ENCODE measurements around the gene KRT83. TPM values are rescaled to one million over a fixed set of nuclear protein-coding genes. Genes with fewer than 3 reads are reported as not detected.

KRT83 gene
- total RNA-seq, 3 donors from 2014 or later, result not detected

DNA sequence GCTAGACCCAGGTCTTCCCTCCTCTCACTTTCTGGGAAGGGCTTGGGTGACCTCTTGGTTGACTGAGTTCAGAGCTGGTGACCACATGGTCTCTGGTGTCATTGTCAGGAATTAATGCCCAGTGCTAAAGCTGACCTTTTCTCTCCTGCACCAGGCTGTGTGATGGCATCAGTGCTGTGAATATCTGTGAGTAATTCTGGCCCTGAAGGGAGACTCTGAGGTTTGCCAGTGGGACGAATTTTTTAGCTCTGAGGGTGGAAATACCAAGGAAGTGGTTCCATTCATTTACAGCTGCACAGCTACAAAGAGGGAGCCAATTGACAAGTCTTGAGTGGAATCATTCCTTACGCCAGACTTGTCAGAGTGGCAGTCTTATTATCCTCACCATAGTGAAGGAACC lies 53.0 kb downstream of the KRT83 start:
- TF ChIP-seq, protein P1, sequence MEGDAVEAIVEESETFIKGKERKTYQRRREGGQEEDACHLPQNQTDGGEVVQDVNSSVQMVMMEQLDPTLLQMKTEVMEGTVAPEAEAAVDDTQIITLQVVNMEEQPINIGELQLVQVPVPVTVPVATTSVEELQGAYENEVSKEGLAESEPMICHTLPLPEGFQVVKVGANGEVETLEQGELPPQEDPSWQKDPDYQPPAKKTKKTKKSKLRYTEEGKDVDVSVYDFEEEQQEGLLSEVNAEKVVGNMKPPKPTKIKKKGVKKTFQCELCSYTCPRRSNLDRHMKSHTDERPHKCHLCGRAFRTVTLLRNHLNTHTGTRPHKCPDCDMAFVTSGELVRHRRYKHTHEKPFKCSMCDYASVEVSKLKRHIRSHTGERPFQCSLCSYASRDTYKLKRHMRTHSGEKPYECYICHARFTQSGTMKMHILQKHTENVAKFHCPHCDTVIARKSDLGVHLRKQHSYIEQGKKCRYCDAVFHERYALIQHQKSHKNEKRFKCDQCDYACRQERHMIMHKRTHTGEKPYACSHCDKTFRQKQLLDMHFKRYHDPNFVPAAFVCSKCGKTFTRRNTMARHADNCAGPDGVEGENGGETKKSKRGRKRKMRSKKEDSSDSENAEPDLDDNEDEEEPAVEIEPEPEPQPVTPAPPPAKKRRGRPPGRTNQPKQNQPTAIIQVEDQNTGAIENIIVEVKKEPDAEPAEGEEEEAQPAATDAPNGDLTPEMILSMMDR (IDR thresholded peaks at IDR 0.05), result no peak
- no peaks in the 10 kb centered on the region for H3K36me3 ChIP-seq (ENCODE audit: low read depth)
- no peak for ATAC-seq
- no peaks in the 10 kb centered on the region for H3K4me1 ChIP-seq (ENCODE audit: low read depth)
- intact Hi-C loops (cut with DNase I, micrococcal nuclease), result no loop called here
- no peak overlapping the region for H3K4me3 ChIP-seq
- H3K9me3 ChIP-seq, result no peaks in the 10 kb centered on the region
- DNase-seq, result no peak

DNA sequence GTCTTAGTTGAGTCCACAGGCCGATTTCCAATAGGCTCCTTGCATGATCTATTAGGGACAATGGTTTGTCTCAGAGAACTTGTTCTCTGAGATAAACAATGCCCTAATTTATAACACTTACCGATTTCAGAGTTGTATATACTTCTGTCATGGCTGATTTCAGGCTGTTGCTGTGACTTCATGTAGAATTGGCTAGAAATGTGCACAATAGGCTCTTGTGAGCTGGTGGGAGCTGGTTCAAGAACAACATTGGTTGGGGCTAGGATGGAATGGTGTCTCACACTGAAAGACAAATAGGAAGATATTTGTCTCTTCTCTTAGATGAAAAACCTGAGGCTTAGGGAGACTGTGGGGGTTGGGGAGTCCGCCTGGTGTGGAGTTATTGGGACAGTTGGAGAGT lies 53.5 kb downstream of the KRT83 start:
- intact Hi-C loops (cut with DNase I, micrococcal nuclease), result no loop called here
- no peak overlapping the region for H3K4me3 ChIP-seq
- H3K36me3 ChIP-seq (ENCODE audit: low read depth), result no peaks in the 10 kb centered on the region
- H3K9me3 ChIP-seq, result no peaks in the 10 kb centered on the region
- ATAC-seq (no peak), DNase-seq (no peak)
- TF ChIP-seq, protein P1 (IDR thresholded peaks at IDR 0.05), result no peak
- no peaks in the 10 kb centered on the region for H3K4me1 ChIP-seq (ENCODE audit: low read depth)

DNA sequence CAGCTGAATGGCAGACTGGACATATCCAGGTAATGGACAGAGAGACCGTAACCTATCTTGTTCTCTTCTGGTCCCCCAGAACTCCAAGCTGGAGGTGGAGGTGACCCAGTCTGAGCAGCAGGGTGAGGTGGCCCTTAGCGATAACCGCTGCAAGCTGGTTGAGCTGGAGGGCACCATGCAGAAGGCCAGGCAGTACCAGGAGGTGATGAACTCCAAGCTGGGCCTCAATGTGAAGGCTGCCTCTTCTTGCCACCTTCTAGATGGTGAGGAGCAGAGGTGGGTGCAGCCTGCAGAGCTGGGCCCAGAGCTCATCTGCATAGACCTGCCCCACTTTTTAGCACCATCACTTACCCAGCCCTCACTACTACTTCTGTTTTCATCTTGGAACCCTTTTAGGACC lies 53.9 kb downstream of the KRT83 start:
- DNase-seq (no peak), ATAC-seq (no peak)
- no peaks in the 10 kb centered on the region for H3K4me1 ChIP-seq (ENCODE audit: low read depth)
- TF ChIP-seq, protein P1 (IDR thresholded peaks at IDR 0.05), result no peak
- intact Hi-C loops (cut with DNase I, micrococcal nuclease), result no loop called here
- H3K36me3 ChIP-seq (ENCODE audit: low read depth), result no peaks in the 10 kb centered on the region
- H3K9me3 ChIP-seq, result no peaks in the 10 kb centered on the region
- no peak overlapping the region for H3K4me3 ChIP-seq

DNA sequence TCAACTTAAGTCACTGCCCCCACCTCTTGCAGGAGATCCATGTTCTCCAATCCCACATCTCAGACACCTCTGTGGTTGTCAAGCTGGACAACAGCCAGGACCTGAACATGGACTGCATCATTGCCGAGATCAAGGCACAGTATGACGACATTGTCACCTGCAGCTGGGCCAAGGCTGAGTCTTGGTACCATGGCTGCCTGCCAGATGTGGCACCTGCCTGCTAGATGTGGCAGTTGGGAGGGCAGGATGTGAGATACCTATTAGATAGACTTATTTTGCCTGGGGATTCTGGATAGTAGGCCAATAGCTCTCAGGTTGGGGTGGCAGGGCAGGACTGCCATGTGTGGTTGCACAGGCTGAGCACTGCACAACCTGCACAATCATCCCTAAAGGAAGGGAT lies 54.7 kb downstream of the KRT83 start:
- intact Hi-C loops (cut with DNase I, micrococcal nuclease), result no loop called here
- Histone ChIP-seq H3K36me3 (ENCODE audit: low read depth) (no peaks in the 10 kb centered on the region), H3K4me1 (ENCODE audit: low read depth) (no peaks in the 10 kb centered on the region), H3K4me3 (no peak overlapping the region), H3K9me3 (no peaks in the 10 kb centered on the region)
- DNase-seq (no peak), ATAC-seq (no peak)
- TF ChIP-seq, protein P1 (IDR thresholded peaks at IDR 0.05), result no peak

DNA sequence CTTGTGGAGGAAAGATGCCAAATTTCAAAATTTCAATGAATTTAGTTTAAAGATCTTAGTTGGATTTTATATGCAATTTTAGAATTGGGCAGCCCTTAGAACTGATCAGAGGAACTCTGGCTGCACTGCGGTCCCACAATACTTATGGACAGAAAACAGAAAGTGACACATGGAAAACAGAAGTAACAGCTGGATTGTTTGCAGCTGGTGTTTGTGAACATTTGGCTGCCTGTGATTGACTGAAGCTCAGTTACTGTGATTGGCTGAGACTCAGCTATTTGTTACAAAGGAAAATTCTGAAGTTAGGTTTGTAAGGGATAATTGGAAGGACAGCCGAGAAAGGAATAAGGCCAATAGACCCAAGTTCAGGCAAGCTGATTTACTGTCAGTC lies 56.8 kb downstream of the KRT83 start:
- TF ChIP-seq, protein P1 (IDR thresholded peaks at IDR 0.05), result no peak
- ATAC-seq, result no peak
- DNase-seq, result no peak
- Histone ChIP-seq H3K9me3 (no peaks in the 10 kb centered on the region), H3K36me3 (ENCODE audit: low read depth) (no peaks in the 10 kb centered on the region), H3K4me1 (ENCODE audit: low read depth) (no peaks in the 10 kb centered on the region), H3K4me3 (no peak overlapping the region)
- intact Hi-C loops (cut with DNase I, micrococcal nuclease), result no loop called here

Other genes starting within 250 kb of the KRT83 start
- gene SMIM41, start 241.7 kb downstream of the KRT83 start, total RNA-seq, result under 1 TPM in 2 of 3 donors, not detected in 1; 0.32 to 0.41 TPM
- under 1 TPM in 1 of 3 donors, not detected in 2; 0.06 TPM for gene KRT80, start 129.4 kb downstream of the KRT83 start, total RNA-seq
- 1 to 10 TPM; 1.0 to 6.4 (median 1.7) TPM for gene KRT7, start 88.2 kb downstream of the KRT83 start, total RNA-seq
- under 1 TPM in 2 of 3 donors, not detected in 1; 0.35 to 0.58 TPM for gene KRT86, start 46.8 kb downstream of the KRT83 start, total RNA-seq
- not detected for gene KRT81, start 29.9 kb downstream of the KRT83 start, total RNA-seq
- gene KRT85, start 46.1 kb upstream of the KRT83 start, total RNA-seq, result not detected
- gene KRT84, start 64.3 kb upstream of the KRT83 start, total RNA-seq, result not detected
- gene KRT82, start 84.9 kb upstream of the KRT83 start, total RNA-seq, result not detected
- not detected for gene KRT75, start 113.0 kb upstream of the KRT83 start, total RNA-seq
- gene KRT6B, start 130.7 kb upstream of the KRT83 start, total RNA-seq, result not detected
- gene KRT6C, start 152.4 kb upstream of the KRT83 start, total RNA-seq, result under 1 TPM in 1 of 3 donors, not detected in 2; 0.20 TPM
- gene KRT6A, start 171.9 kb upstream of the KRT83 start, total RNA-seq, result 1 to 10 TPM in 1 of 3 donors, not detected in 2; 1.4 TPM
- gene KRT5, start 199.0 kb upstream of the KRT83 start, total RNA-seq, result 1 to 10 TPM in 1 of 3 donors, not detected in 2; 1.6 TPM
- gene KRT71, start 231.7 kb upstream of the KRT83 start, total RNA-seq, result not detected